ENCODE data around the gene PADI1.

DNA sequence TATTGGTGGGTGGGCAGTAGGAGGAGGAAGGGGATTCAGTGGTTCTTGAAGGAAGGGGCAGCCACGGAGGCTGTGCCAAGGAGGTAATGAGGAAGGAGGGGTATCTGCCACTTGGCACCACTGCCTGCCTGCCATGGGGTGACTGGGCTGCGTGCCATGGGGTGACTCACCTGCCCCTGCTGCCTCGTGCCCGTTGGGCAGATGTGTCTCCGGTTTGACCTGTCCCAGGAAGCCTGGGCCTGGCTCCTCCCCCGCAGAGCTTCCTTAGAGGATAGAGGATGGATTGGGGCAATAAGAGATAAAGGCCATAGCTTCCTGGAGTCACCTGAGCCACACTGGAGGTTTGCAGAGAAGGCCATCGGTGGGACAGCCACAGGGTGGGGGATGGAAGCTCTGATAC, 45.7 kb downstream of the PADI1 start:
- no peak for TF ChIP-seq YY1 (IDR thresholded peaks at IDR 0.05; ENCODE audit: insufficient read depth, insufficient read length)
- TF ChIP-seq ZNF274 (IDR thresholded peaks at IDR 0.05; ENCODE audit: low read depth, low read length) = no peak
- TF ChIP-seq SUZ12 (IDR thresholded peaks at IDR 0.05; ENCODE audit: extremely low read depth, insufficient read depth, insufficient read length) = no peak

Data from NT2/D1 (cell line).